ENCODE data around the gene AK5.

AK5 gene

GRCh38 chr1:77350012-77350770 is 68.4 kb downstream of the AK5 start:
- no peak for DNase-seq (ENCODE audit: low read depth)

- no peak for DNase-seq (ENCODE audit: low read depth)
Measured at GRCh38 chr1:77354536-77354935, 72.7 kb downstream of the AK5 start.

GRCh38 chr1:77355010-77355409 is 73.2 kb downstream of the AK5 start:
- DNase-seq (ENCODE audit: low read depth), result no peak

- no peak for DNase-seq (ENCODE audit: low read depth)
Measured at GRCh38 chr1:77356136-77356535, 74.3 kb downstream of the AK5 start.

- no peak for DNase-seq (ENCODE audit: low read depth)
Measured at GRCh38 chr1:77360256-77360655, 78.4 kb downstream of the AK5 start.

- no peak for DNase-seq (ENCODE audit: low read depth)
Measured at GRCh38 chr1:77361621-77362020, 79.8 kb downstream of the AK5 start.

GRCh38 chr1:77370161-77370560 is 88.3 kb downstream of the AK5 start:
- DNase-seq (ENCODE audit: low read depth), result no peak

GRCh38 chr1:77370583-77371306 is 88.9 kb downstream of the AK5 start:
- DNase-seq (ENCODE audit: low read depth), result no peak

- DNase-seq (ENCODE audit: low read depth), result no peak
Measured at GRCh38 chr1:77371396-77371795, 89.6 kb downstream of the AK5 start.

GRCh38 chr1:77373702-77374101 is 91.9 kb downstream of the AK5 start:
- no peak for DNase-seq (ENCODE audit: low read depth)

- DNase-seq (ENCODE audit: low read depth), result no peak
Measured at GRCh38 chr1:77375541-77375940, 93.7 kb downstream of the AK5 start.

GRCh38 chr1:77375990-77376389 is 94.2 kb downstream of the AK5 start:
- DNase-seq (ENCODE audit: low read depth), result no peak

- no peak for DNase-seq (ENCODE audit: low read depth)
Measured at GRCh38 chr1:77378723-77379535, 97.1 kb downstream of the AK5 start.

- DNase-seq (ENCODE audit: low read depth), result no peak
Measured at GRCh38 chr1:77382366-77382765, 100.5 kb downstream of the AK5 start.

- DNase-seq (ENCODE audit: low read depth), result no peak
Measured at GRCh38 chr1:77383236-77383635, 101.4 kb downstream of the AK5 start.

GRCh38 chr1:77385551-77385950 is 103.7 kb downstream of the AK5 start:
- DNase-seq (ENCODE audit: low read depth), result no peak

- DNase-seq (ENCODE audit: low read depth), result no peak
Measured at GRCh38 chr1:77386276-77386675, 104.5 kb downstream of the AK5 start.

- DNase-seq (ENCODE audit: low read depth), result no peak
Measured at GRCh38 chr1:77387553-77387952, 105.7 kb downstream of the AK5 start.

GRCh38 chr1:77388661-77389060 is 106.8 kb downstream of the AK5 start:
- DNase-seq (ENCODE audit: low read depth), result no peak

- no peak for DNase-seq (ENCODE audit: low read depth)
Measured at GRCh38 chr1:77392486-77392885, 110.7 kb downstream of the AK5 start.

GRCh38 chr1:77394166-77394565 is 112.3 kb downstream of the AK5 start:
- no peak for DNase-seq (ENCODE audit: low read depth)

GRCh38 chr1:77395051-77395450 is 113.2 kb downstream of the AK5 start:
- no peak for DNase-seq (ENCODE audit: low read depth)

GRCh38 chr1:77398152-77398551 is 116.3 kb downstream of the AK5 start:
- DNase-seq (ENCODE audit: low read depth), result no peak

Data from stimulated activated CD8-positive, alpha-beta memory T cell treated with anti-CD3 and anti-CD28 coated beads, Interleukin-12 subunit alpha, Interleukin-12 subunit beta, amount 100 ng/mL, for 1 hour (primary cell).